Panc1 (cell line): ENCODE data around the gene PDZK1IP1. TPM values are rescaled to one million over a fixed set of nuclear protein-coding genes. Genes with fewer than 3 reads are reported as not detected.

Source experiments
- ATAC-seq: fragments of 200-7000 bp; cut with Tn5 transposase; 2 replicates; pipeline ENCODE4 v1.9.1; 2020; ENCODE audit warnings: mild to moderate bottlenecking, moderate library complexity
- BruUV-seq: library from RNA; stranded (reverse); fragments of 400-500 nt; replicated peaks from 2 replicates; lab custom pipeline; 2021; lab: Mats Ljungman, UMichigan
- CTCF ChIA-PET: fragments of 300-600 bp; sonication (Branson Sonifier 250); formaldehyde crosslinking; loops from one replicate; lab custom pipeline; 2022; ENCODE audit warnings: antibody characterized with exemption; lab: Charles Lee
- POLR2A ChIA-PET: fragments of 300-600 bp; sonication (Branson Sonifier 250); formaldehyde crosslinking; loops from one replicate; lab custom pipeline; 2022; ENCODE audit warnings: antibody characterized with exemption; lab: Charles Lee
- DNase-seq: peaks from one replicate; pipeline ENCODE4 v3.0.0-alpha.2; 2010; ENCODE audit warnings: low read depth, low spot score
- H3K27ac ChIP-seq: 2 replicates; pipeline ENCODE4 v1.5.1; 2011; ENCODE audit warnings: mild to moderate bottlenecking, low read length, inconsistent platforms
- H3K27me3 ChIP-seq: fragments of 200-500 bp; sonication (Bioruptor generic); 2 replicates; pipeline ENCODE4 v1.6.0; 2014; ENCODE audit warnings: low read length, inconsistent platforms; ENCODE audit not compliant: control insufficient read depth, insufficient read depth
- H3K36me3 ChIP-seq: fragments of 200-500 bp; sonication (Bioruptor generic); 2 replicates; pipeline ENCODE4 v1.5.1; 2014; ENCODE audit warnings: inconsistent platforms, mild to moderate bottlenecking, low read length, moderate library complexity; ENCODE audit not compliant: control insufficient read depth, insufficient read depth
- H3K4me1 ChIP-seq: 2 replicates; pipeline ENCODE4 v1.5.1; 2011; ENCODE audit warnings: inconsistent platforms, mild to moderate bottlenecking, low read length, moderate library complexity; ENCODE audit not compliant: control insufficient read depth, insufficient read depth
- H3K4me3 ChIP-seq, 2 experiments: 2 replicates each; pipeline ENCODE4 v1.5.1; 2011 to 2012; ENCODE audit warnings: low read depth in 2 of 2, low read length in 2 of 2, mild to moderate bottlenecking in 2 of 2, inconsistent platforms in 1 of 2, moderate library complexity in 1 of 2
- H3K9me3 ChIP-seq: fragments of 200-500 bp; sonication (Bioruptor generic); 2 replicates; pipeline ENCODE4 v1.5.1; 2014; ENCODE audit warnings: low read depth, mild to moderate bottlenecking, inconsistent platforms, low read length, moderate library complexity; ENCODE audit not compliant: control insufficient read depth, insufficient read depth
- CTCF ChIP-seq: fragments of 450-650 bp; IDR thresholded peaks from 2 replicates; pipeline ENCODE4 v1.5.1; 2017; ENCODE audit warnings: mild to moderate bottlenecking
- POLR2AphosphoS5 ChIP-seq: IDR thresholded peaks from 2 replicates; pipeline ENCODE4 v1.6.1; 2012; ENCODE audit warnings: mild to moderate bottlenecking, low read depth, low read length, moderate library complexity
- REST ChIP-seq, 2 experiments: IDR thresholded peaks; 2 replicates each; pipeline ENCODE4 v1.6.1; 2011 to 2012; ENCODE audit warnings: low read depth in 2 of 2, control low read depth in 1 of 2, low read length in 1 of 2, mild to moderate bottlenecking in 1 of 2, moderate library complexity in 1 of 2; ENCODE audit not compliant: insufficient read depth in 1 of 2
- SIN3A ChIP-seq: IDR thresholded peaks from 2 replicates; pipeline ENCODE4 v1.6.1; 2012; ENCODE audit warnings: low read depth, mild to moderate bottlenecking, low read length, moderate library complexity, borderline replicate concordance; ENCODE audit not compliant: insufficient read depth
- TCF7L2 ChIP-seq: IDR thresholded peaks from 2 replicates; pipeline ENCODE4 v1.6.1; 2011; ENCODE audit warnings: mild to moderate bottlenecking, low read depth, low read length, inconsistent platforms
- in situ Hi-C: cut with HindIII; loops from 2 replicates; pipeline ENCODE4 v1.10.0; 2016; ENCODE audit warnings: low sequenced_read_pairs, low pct_unique_long_range_greater_than_20kb
- intact Hi-C: fragments of 100-400 bp; cut with micrococcal nuclease; formaldehyde crosslinking; loops from one replicate; pipeline ENCODE4 v1.10.0; 2022; ENCODE audit not compliant: unreplicated experiment
- total RNA-seq: library from RNA; stranded (reverse); gene quantifications from one replicate; pipeline ENCODE4 v1.2.1, GENCODE V29; 2021; ENCODE audit not compliant: unreplicated experiment

The PDZK1IP1 gene
- total RNA-seq, 1 experiment from 2014 or later: not detected

- CTCF ChIA-PET: interaction anchor here (1.2 to 1.4 kb wide), 2 partner anchors 10 to 79 kb away, joined by 4 to 5 read pairs; no protein-coding TSS in a partner anchor
- Histone ChIP-seq H3K36me3 (no peaks in the 10 kb centered on the region), H3K4me1 (no peaks in the 10 kb centered on the region), H3K27me3 (no peaks in the 10 kb centered on the region), H3K4me3 (no peak overlapping the region), H3K27ac (no peak overlapping the region), H3K9me3 (no peaks in the 10 kb centered on the region)
- POLR2A ChIA-PET: no interaction called here
- DNase-seq: no peak
- in situ Hi-C loops: no loop called here
- ATAC-seq: no peak
- intact Hi-C loops: no loop called here
- TF ChIP-seq CTCF: no peak
- TF ChIP-seq REST (IDR thresholded peaks at IDR 0.05; ENCODE audit: insufficient read depth in 1 of 2, low read depth in 2 of 2, low read length in 1 of 2): no peak
- no peak for TF ChIP-seq TCF7L2
- TF ChIP-seq SIN3A: no peak
- TF ChIP-seq POLR2AphosphoS5: no peak
- BruUV-seq: no TSS peak
Measured at GRCh38 chr1:47183308-47184089, 6.3 kb downstream of the PDZK1IP1 start.

DNA sequence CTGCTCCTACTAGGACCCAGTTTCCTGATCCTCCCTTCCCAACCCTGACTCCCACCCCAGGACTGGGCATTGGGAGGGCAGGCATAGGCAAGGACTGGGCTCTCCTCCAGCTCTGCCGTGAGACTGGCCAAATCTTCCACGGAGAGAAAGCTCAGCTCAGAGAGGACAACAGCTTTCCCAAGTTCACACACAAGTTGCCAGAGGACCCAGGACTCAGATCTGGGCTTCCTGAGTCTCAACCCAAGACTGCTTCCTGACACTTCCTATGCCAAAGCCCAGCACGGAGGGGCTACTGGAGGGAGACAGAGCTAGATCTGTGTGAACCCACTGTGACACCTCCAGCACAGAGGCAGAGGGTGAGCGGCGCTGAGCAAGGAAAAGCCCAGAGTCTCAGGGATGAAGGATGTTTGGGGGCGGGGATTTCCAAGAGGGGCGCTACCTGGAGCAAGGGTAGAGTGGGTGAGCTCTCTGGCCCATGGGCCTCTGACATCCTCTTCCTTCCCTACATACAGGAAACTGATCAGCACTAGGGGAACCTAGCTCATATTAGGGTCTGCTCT is 7.1 kb downstream of the PDZK1IP1 start:
- Histone ChIP-seq H3K27me3 (no peaks in the 10 kb centered on the region), H3K36me3 (no peaks in the 10 kb centered on the region), H3K4me3 (no peak overlapping the region), H3K27ac (no peak overlapping the region), H3K4me1 (no peaks in the 10 kb centered on the region), H3K9me3 (no peaks in the 10 kb centered on the region)
- no peak for DNase-seq
- no peak for TF ChIP-seq SIN3A
- TF ChIP-seq CTCF: no peak
- no peak for TF ChIP-seq POLR2AphosphoS5
- TF ChIP-seq REST (IDR thresholded peaks at IDR 0.05; ENCODE audit: insufficient read depth in 1 of 2, low read depth in 2 of 2, low read length in 1 of 2): no peak
- ChIA-PET POLR2A (no interaction called here), CTCF (interaction anchor here (1.2 to 1.4 kb wide), 2 partner anchors 11 to 80 kb away, joined by 4 to 5 read pairs; no protein-coding TSS in a partner anchor)
- intact Hi-C loops (no loop called here), in situ Hi-C loops (no loop called here)
- ATAC-seq: no peak
- BruUV-seq: no TSS peak
